Gastrocnemius medialis (tissue), 4 donors: ENCODE data around the gene CALML4.

Experiments
- POLR2A ChIP-seq, 2 donors: fragments of 450-650 bp; IDR thresholded peaks; one replicate each; pipeline ENCODE4 v1.6.1; 2017; ENCODE audit warnings: antibody characterized with exemption in 2 of 2, mild to moderate bottlenecking in 2 of 2, moderate library complexity in 2 of 2
- TF ChIP-seq, protein P1 (sequence below), 5 experiments: fragments of 450-650 bp in 3 of 5; fragments of 200-600 bp in 2 of 5; sonication (generic) in 2 of 5; IDR thresholded peaks in 4 of 5; conservative IDR thresholded peaks in 1 of 5; 1 replicate in 4 of 5; 2 replicates in 1 of 5; pipeline ENCODE4 v1.5.1; 2016 to 2019; ENCODE audit warnings: antibody characterized with exemption in 5 of 5, mild to moderate bottlenecking in 3 of 5, moderate library complexity in 3 of 5

DNA sequence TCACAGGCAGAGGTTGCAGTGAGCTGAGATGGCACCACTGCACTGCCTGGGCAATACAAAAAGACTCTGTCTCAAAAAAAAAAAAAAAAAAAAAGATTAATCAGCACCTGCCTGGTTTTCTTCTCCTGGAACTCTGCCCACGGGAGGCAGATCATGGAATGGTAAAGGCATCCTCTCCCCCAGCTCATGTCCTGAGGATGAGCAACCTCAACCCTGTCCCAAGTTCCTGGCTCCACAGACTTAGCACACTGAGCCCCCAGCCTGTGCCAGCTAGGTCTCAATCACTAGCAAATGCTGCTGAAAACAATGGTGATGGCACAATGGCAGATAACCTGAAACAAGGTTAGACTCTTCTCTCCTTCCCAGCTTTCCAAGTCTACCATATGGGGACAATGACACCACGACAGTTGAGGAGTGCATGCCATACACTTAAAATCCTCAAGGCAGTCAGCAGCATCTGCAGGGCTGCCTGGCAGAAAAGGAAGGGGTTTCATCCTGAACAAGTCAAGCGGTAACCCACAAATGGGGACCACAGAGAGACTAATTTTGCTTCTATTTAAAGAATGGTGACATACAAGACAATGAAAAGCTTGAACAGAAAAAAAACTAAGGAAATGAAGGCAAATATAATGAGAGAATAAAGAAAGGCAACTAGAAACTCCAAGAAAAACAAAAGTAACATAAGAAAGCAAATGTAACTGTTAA is 19.6 kb upstream of the CALML4 start:
- TF ChIP-seq, protein P1, sequence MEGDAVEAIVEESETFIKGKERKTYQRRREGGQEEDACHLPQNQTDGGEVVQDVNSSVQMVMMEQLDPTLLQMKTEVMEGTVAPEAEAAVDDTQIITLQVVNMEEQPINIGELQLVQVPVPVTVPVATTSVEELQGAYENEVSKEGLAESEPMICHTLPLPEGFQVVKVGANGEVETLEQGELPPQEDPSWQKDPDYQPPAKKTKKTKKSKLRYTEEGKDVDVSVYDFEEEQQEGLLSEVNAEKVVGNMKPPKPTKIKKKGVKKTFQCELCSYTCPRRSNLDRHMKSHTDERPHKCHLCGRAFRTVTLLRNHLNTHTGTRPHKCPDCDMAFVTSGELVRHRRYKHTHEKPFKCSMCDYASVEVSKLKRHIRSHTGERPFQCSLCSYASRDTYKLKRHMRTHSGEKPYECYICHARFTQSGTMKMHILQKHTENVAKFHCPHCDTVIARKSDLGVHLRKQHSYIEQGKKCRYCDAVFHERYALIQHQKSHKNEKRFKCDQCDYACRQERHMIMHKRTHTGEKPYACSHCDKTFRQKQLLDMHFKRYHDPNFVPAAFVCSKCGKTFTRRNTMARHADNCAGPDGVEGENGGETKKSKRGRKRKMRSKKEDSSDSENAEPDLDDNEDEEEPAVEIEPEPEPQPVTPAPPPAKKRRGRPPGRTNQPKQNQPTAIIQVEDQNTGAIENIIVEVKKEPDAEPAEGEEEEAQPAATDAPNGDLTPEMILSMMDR (IDR thresholded peaks at IDR 0.05 in 4 of 5, conservative IDR thresholded peaks at IDR 0.05 in 1 of 5): no peak
- no peak for TF ChIP-seq POLR2A (IDR thresholded peaks at IDR 0.05)
